ENCODE data around the gene LARP1B.
A peak's percentile ranks its signal among the peaks of the same experiment; 100 is the strongest.

Gene LARP1B

DNA sequence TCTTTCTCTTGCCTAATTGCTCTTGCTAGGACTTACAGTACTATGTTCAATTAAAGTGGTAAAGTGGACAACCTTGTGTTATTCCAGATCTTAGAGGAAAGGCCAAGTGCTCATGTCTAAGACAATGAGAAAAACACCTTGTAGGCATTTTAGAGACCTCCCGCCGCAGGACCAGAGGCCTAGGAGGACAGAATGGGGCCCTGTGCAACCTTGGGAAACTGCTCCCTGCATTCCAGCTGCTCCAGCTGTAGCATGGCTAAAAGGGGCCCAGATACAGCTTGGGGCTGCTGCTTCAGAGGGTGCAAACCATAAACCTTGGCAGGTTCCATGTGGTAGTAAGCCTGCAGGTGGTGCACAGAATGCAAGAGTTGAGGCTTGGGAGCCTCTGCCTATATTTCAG is 125.5 kb downstream of the LARP1B start:
- TF ChIP-seq, protein P1, sequence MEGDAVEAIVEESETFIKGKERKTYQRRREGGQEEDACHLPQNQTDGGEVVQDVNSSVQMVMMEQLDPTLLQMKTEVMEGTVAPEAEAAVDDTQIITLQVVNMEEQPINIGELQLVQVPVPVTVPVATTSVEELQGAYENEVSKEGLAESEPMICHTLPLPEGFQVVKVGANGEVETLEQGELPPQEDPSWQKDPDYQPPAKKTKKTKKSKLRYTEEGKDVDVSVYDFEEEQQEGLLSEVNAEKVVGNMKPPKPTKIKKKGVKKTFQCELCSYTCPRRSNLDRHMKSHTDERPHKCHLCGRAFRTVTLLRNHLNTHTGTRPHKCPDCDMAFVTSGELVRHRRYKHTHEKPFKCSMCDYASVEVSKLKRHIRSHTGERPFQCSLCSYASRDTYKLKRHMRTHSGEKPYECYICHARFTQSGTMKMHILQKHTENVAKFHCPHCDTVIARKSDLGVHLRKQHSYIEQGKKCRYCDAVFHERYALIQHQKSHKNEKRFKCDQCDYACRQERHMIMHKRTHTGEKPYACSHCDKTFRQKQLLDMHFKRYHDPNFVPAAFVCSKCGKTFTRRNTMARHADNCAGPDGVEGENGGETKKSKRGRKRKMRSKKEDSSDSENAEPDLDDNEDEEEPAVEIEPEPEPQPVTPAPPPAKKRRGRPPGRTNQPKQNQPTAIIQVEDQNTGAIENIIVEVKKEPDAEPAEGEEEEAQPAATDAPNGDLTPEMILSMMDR (IDR thresholded peaks at IDR 0.05; ENCODE audit: insufficient read depth, low read depth, low read length, missing control alignments), result no peak
- DNase-seq (ENCODE audit: low read depth), result no peak
- H3K4me3 ChIP-seq (ENCODE audit: low read length), result no peak overlapping the region

DNA sequence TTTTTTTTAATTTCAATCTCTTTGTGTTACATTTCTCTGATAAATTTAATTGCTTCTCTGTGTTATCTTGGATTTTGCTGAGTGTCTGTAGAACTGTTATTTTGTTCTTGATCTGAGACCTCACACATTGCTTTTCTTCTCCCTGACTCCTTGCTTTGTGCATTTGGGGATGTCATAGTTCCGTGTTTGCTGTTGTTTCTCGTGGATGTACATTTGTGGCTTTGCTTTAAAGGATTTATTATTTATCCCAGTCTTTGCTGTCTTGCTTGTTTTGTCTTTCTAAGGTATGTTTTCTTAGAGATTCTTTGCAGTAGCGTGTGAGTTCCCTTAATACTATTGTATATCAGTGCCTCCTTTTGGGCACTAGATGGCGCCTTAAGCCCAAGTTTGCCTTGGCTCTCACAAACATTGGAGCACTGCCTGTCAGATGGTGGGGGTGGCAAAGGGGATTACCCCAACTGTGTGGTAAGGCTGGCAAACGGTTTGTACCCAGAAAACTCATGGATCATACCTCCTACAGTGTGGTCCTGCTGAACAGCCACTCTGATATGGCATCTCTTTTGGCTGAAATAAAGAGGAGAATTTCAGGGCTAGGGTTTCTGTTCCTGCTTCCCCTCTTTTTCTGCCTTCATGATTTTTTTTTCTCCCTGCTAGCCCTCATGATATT is 130.1 kb downstream of the LARP1B start:
- DNase-seq (ENCODE audit: low read depth), result peak; percentile 74
- H3K4me3 ChIP-seq (ENCODE audit: low read length), result no peak overlapping the region
- TF ChIP-seq, protein P1 (IDR thresholded peaks at IDR 0.05; ENCODE audit: insufficient read depth, low read depth, low read length, missing control alignments), result peak; percentile 89

DNA sequence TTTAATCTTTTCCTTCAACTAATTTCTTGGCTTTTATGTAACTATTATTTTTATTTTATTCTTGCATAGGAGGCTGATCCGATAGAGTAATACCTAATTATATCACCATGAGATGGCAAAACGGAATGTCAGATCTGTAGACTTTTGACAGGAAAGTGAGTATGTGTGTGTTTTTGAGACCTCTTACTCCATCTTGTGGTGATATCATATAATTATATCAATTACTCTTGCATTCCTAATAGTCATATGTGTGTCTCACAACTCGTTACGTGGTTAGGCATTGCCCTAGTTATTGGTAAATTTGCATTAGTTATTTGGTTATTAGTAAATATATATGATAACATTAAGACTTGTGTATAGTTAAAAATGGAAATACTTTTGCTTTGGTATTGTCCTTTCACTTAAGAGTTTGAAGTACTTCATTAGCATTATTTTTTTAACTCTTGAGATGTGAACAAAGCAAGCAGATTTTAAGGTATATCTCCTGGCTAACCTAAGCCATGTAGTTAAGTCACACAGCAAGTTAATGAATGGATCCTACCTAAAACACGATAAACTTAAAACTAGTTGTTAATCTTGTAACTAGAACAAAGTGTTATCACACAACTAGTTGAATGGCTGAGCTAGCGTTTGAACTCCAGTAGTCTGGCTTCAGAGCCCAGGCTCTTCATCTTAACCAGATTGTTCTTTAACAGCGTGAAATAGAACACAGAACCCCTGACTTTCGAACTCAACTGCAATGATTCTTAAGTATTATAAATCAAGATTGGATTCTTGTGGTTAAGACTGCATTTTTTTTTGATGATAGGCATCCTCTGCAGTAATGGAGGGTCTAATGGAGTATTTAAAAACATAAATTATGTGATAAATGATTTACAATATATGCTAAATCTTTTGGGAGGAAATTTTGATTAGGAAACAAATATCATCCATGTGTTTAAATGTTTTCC is 159.4 kb downstream of the LARP1B start:
- TF ChIP-seq, protein P1 (IDR thresholded peaks at IDR 0.05; ENCODE audit: insufficient read depth, low read depth, low read length, missing control alignments), result peak; percentile 22
- peak; percentile 66 for DNase-seq (ENCODE audit: low read depth)
- no peak overlapping the region for H3K4me3 ChIP-seq (ENCODE audit: low read length)

DNA sequence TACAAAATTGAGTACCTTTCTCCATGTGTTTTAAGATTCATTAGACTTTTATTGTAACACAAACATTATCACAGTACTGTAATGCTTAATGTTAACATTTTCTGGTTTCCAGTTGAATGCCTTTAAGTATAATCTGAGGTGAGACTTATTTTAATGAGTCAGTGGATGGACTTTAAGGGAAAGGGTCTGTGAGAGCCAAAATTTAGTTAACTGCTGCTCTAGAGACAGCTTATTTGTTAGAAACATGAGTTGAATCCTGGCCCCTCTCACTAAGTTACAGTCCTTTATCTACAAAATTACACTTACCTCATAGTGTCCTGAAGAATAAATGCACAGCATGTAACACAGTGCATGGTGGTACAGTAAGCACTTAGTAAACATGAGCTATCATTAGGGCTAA is 160.5 kb downstream of the LARP1B start:
- TF ChIP-seq, protein P1 (IDR thresholded peaks at IDR 0.05; ENCODE audit: insufficient read depth, low read depth, low read length, missing control alignments), result no peak
- H3K4me3 ChIP-seq (ENCODE audit: low read length), result no peak overlapping the region
- no peak for DNase-seq (ENCODE audit: low read depth)

DNA sequence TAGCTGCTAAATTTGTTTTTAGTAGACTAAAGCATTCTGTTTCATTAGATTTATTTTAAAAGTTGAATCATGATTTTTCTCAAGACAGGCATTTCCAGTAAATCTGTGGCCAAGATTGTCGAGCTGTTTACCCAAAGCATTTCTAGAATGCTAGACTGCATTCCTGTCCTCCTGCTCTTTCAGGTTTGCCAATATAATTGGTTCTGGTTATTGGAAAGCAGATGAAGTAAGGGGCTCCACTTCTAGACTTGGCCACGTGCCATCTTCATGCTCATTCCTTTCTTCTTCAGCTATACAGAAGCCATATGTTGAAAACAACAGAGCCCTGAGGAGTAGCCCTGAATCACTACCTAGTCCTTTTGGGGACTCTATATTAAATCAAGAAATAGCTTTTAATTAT is 164.0 kb downstream of the LARP1B start:
- no peak for DNase-seq (ENCODE audit: low read depth)
- no peak overlapping the region for H3K4me3 ChIP-seq (ENCODE audit: low read length)
- TF ChIP-seq, protein P1 (IDR thresholded peaks at IDR 0.05; ENCODE audit: insufficient read depth, low read depth, low read length, missing control alignments), result no peak

DNA sequence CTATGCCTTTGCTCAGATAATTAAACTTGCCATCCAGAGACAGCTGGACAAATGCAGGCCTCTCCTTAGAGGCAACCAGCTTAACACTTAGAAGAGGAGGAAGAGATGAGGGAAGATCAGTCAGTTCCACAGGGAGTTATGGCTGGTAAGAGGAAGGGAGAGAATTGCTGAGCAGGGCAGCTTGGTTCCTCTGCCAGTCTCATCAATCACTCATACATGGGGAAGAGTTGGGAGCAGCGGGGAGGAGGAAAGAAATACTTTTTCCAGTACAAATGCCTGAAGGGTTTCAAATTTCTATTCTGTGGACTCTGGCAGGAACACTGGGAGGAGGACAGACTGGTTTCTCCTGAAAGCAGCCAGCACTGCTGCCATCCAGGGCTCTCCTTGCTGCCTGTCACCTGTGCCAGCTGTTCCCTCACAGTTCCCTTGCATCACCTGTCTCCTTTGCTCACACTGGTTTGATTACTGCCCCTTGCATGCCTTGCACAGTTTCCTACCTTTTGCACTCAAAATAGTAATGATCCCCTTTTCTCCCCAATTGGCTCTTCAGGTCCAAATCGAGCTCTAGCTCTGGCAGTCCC is 167.0 kb downstream of the LARP1B start:
- peak; percentile 70 for DNase-seq (ENCODE audit: low read depth)
- TF ChIP-seq, protein P1 (IDR thresholded peaks at IDR 0.05; ENCODE audit: insufficient read depth, low read depth, low read length, missing control alignments), result no peak
- H3K4me3 ChIP-seq (ENCODE audit: low read length), result no peak overlapping the region

Measured in epithelial cell of esophagus (primary cell).